ENCODE results near the gene PDZD7. TPM values are rescaled to one million over a fixed set of nuclear protein-coding genes. Genes with fewer than 3 reads are reported as not detected.

PDZD7 gene
- total RNA-seq, 2 donors from 2014 or later = 0.19 to 0.42 TPM

DNA sequence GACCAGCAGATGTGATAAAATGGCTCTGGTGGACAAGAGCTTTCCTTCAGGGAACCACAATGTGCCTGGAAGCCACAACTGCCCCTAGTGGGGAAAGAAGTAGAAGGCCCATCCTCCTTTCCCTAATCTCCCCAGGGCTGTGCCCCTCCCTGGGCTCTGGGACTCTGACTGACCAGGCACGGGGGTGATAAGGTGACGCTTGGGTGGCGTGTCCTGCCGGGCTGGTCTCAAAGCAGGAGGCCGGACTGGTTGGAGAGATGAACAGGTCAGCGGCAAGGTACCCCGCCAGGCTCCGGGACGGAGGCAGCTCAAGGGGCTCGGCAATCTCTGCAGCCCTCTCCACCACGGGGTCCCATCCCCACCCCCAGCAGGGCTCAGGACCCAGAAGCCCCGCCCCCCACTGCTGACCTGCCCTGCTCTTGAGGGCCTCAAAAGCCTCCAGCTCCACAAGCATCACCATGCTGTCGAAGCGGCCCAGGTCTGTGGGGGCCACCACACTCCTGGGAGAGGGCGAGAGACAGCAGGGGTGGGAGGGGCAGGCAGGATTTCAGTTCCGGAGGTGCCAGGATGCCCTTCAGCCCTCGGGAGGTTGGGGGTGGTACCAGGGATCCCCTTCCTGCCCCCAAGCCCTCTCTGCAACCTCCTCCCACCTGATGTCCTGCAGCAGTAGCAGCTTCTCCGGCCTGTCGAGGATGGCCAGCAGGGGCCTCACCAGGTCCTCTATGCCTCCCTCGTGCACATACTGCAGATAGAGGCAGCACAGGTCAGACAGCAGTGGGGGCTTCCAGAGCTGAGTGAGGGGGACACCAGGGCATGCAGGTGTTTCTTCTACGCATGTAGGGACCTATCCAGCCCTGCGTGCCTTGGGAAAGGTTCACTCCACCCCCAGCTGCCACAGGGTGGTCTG is 19.2 kb downstream of the PDZD7 start:
- H3K4me3 ChIP-seq = no peak overlapping the region
- H3K9me3 ChIP-seq = no peaks in the 10 kb centered on the region
- H3K27me3 ChIP-seq = no peaks in the 10 kb centered on the region
- no peak overlapping the region for H3K27ac ChIP-seq
- DNase-seq = no peak
- TF ChIP-seq, protein P1, sequence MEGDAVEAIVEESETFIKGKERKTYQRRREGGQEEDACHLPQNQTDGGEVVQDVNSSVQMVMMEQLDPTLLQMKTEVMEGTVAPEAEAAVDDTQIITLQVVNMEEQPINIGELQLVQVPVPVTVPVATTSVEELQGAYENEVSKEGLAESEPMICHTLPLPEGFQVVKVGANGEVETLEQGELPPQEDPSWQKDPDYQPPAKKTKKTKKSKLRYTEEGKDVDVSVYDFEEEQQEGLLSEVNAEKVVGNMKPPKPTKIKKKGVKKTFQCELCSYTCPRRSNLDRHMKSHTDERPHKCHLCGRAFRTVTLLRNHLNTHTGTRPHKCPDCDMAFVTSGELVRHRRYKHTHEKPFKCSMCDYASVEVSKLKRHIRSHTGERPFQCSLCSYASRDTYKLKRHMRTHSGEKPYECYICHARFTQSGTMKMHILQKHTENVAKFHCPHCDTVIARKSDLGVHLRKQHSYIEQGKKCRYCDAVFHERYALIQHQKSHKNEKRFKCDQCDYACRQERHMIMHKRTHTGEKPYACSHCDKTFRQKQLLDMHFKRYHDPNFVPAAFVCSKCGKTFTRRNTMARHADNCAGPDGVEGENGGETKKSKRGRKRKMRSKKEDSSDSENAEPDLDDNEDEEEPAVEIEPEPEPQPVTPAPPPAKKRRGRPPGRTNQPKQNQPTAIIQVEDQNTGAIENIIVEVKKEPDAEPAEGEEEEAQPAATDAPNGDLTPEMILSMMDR (IDR thresholded peaks at IDR 0.05) = no peak
- no peaks in the 10 kb centered on the region for H3K4me1 ChIP-seq
- H3K36me3 ChIP-seq = no peaks in the 10 kb centered on the region
- intact Hi-C loops (cut with DNase I) = loop anchor here (2.0 kb wide), 1 partner anchor 17 kb away; no protein-coding TSS in a partner anchor
- peak overlapping the region in 1 of 2 donors; percentile 29 for H3K9ac ChIP-seq (ENCODE audit: low read depth in 2 of 2, low read length in 2 of 2)

GRCh38 chr10:101010329-101010728 is 20.6 kb downstream of the PDZD7 start:
- H3K27ac ChIP-seq = no peak overlapping the region
- TF ChIP-seq, protein P1 (IDR thresholded peaks at IDR 0.05) = no peak
- intact Hi-C loops (cut with DNase I) = loop anchor here (2.0 kb wide), 1 partner anchor 16 kb away; no protein-coding TSS in a partner anchor

GRCh38 chr10:101008823-101009423 is 22.0 kb downstream of the PDZD7 start:
- intact Hi-C loops (cut with DNase I) = no loop called here
- DNase-seq = no peak
- TF ChIP-seq, protein P1 (IDR thresholded peaks at IDR 0.05) = no peak
- Histone ChIP-seq H3K36me3 (no peaks in the 10 kb centered on the region), H3K9me3 (no peaks in the 10 kb centered on the region), H3K27ac (no peak overlapping the region), H3K9ac (ENCODE audit: low read depth in 2 of 2, low read length in 2 of 2) (no peak overlapping the region), H3K4me3 (no peak overlapping the region), H3K27me3 (no peaks in the 10 kb centered on the region), H3K4me1 (no peaks in the 10 kb centered on the region)

More at GRCh38 chr10:101010329-101010728, 20.6 kb downstream of the PDZD7 start:
- DNase-seq = no peak
- Histone ChIP-seq H3K4me3 (no peak overlapping the region), H3K9me3 (no peaks in the 10 kb centered on the region), H3K36me3 (no peaks in the 10 kb centered on the region), H3K4me1 (no peaks in the 10 kb centered on the region), H3K9ac (ENCODE audit: low read depth in 2 of 2, low read length in 2 of 2) (no peak overlapping the region), H3K27me3 (no peaks in the 10 kb centered on the region)

DNA sequence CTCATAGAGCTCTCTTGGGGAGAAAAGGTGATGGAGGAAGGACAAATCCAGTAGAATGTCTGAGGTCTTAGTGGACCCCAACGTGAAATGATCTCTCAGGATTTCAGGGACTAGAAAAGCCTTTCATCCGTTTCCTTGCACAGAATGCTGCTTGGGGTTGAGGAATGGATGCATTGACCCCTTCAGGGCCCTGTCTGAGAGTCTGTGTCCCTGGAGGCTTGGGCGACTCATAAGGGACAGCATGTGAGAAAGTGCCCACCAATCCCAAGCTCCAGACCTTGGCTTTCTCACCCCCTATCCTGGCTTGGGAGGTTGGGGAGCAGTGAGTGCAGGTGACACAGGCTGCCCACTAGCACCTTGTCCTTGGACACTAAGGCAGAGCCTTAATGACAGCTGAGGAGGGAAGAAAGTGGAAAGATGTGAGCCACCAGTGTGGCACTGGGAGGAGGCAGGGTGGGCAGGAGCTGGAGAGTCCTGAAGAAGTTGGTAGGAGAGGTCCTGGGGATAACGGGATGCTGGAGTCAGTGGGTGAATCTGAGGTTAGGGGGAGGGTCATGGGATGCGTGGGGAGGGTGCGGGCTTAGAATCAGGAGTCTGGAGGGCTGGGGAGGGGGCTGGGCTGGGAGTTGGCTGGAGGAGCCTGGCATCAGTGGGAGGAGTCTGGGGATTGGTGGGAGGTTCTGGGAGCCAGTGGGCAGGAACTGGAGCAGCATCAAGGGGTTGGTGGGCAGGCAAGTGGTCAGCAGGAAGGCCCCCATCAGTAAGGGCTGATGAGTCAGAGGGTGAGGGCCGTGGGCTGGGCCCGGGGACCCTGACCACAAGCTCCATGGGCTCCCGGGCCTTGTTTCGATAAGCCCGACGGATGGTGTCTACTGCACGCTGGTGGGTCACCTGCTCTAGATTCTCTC is 22.8 kb downstream of the PDZD7 start:
- DNase-seq = no peak
- no peaks in the 10 kb centered on the region for H3K27me3 ChIP-seq
- no peaks in the 10 kb centered on the region for H3K36me3 ChIP-seq
- H3K9me3 ChIP-seq = no peaks in the 10 kb centered on the region
- no peaks in the 10 kb centered on the region for H3K4me1 ChIP-seq
- H3K9ac ChIP-seq (ENCODE audit: low read depth in 2 of 2, low read length in 2 of 2) = peak overlapping the region in 1 of 2 donors; percentile 35
- TF ChIP-seq, protein P1 (IDR thresholded peaks at IDR 0.05) = no peak
- H3K27ac ChIP-seq = no peak overlapping the region
- no peak overlapping the region for H3K4me3 ChIP-seq
- intact Hi-C loops (cut with DNase I) = no loop called here
